ENCODE measurements around the gene SAMD4A.

SAMD4A gene

GRCh38 chr14:54766276-54767138 is 199.6 kb downstream of the SAMD4A start:
- DNase-seq, result no peak

GRCh38 chr14:54767139-54767431 is 200.2 kb downstream of the SAMD4A start:
- no peak for DNase-seq

DNA sequence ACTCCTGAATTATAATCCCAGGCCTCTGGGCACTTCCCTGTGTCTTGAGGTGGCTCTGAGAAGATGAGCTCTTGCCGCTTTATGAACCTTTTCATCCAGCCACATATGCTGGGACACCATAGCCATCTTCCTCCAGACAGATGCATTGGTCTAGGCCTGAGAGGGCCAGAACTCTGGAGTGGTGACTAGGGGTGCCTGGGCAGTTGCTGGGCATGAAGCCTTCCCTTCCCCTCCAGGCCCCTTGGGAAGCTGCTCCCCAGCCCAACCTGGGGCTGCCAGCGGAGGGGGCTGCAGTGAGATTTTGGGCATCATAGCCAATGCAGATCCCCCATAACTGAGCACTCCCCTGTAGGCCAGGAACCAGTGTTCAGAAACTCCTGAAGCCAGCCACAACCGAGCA is 200.5 kb downstream of the SAMD4A start:
- no peak for DNase-seq

GRCh38 chr14:54768501-54769129 is 201.7 kb downstream of the SAMD4A start:
- DNase-seq, result no peak

- no peak for DNase-seq
Observed at GRCh38 chr14:54769951-54770863, 203.3 kb downstream of the SAMD4A start.

- DNase-seq, result no peak
Observed at GRCh38 chr14:54771411-54772027, 204.6 kb downstream of the SAMD4A start.

DNA sequence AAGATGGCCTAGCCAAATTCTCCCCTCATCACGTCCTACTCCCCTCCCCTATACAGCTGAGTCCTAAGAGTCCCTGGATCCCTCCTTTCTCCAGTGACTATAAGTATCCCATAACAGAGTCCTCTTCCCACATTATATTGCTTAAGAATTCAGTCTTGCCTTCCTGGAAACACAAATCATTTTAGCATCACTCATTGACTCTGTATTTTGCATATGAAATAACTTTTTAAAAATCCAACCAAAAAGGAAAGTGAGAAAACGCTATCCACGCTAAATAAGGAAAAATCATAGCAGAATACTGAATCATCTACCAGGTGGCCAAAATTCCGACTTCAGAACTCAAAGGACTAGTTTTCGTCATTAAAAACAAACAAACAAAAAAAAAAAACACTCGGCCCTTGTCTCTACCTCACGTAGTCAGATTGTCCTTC is 205.5 kb downstream of the SAMD4A start:
- DNase-seq, result no peak

- DNase-seq, result no peak
Observed at GRCh38 chr14:54773171-54774006, 206.5 kb downstream of the SAMD4A start.

GRCh38 chr14:54774824-54775223 is 207.9 kb downstream of the SAMD4A start:
- DNase-seq, result no peak

- DNase-seq, result no peak
Observed at GRCh38 chr14:54775486-54776140, 208.7 kb downstream of the SAMD4A start.

DNA sequence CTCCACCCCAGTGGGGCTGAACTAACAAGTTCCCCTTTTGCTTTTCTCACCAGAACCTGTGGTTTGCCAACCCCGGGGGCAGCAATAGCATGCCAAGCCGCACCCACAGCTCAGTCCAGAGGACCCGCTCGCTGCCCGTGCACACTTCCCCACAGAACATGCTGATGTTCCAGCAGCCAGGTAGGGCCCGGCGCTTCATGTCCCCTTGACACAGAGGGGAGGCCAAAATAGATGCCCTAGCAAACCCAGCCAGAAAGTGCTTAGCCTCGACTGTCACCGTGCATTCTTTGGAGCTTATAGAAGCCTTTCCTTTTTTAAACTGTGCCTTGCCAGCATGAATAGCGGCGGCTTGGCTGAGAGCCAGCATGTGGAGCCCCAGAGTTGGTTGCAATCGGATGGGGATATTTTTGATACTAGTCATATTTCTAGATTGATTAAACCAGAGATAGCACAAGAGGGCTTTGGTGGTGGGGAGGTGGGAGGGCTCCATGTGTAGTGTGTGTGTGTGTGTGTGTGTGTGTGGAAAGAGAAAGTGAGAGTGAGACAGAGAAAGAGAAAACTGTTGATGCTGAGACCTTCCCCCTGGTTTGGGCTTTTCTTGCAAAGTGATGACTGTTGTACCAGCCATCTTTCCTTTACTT is 209.6 kb downstream of the SAMD4A start:
- DNase-seq, result no peak

DNA sequence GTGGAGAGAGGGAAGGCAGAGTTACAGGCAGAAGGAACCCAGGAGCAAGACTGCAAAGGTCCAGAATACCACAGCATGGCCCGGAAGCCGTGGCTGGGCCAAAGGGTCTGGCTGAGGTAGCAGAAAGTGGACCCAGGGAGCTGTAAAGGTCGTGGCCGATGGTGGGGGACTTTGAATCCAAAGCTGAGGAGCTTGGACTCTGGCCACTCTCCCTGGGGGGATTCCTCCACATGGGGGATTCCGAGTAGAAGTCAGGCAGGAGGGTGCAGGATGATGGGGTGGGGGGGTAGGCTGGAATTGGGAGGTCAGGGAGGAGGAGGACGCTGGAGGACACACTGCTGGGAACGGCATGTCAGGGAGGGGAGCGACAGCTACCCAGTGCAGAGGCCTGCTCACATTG is 210.5 kb downstream of the SAMD4A start:
- DNase-seq, result no peak

DNA sequence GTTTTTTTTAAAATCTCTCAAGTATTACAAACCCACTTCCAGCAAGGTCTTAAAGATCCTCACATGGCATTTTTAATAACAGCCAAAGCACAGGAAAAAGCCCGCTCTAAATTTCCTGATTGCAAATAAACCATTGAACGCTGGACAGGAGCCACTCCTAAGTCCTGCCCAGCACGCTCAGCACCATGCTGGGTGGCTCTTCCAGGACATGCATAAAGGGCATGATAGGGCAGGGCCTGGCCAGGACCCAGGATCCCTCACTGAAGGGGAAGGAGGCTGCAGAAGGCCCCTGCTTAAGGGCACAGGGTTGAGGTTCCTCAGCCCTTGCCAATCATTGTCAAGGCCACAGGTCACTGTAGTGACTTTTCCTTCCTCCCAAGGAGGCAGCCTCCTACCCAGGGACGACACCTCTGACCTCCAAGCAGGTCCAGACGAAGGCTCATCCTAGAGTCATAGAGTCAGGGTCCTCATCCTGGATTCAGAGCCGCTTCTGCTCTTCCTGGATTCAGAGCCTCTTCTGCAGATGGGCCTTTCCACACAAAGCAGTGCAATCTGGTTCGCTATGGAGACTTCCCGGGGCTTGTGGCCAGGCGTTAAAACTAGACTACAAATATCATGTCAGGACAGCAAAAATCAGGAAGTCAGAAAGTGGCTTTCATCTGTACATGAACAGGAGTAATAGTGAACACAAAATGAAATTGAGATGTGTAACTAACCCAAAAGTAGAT is 211.9 kb downstream of the SAMD4A start:
- no peak for DNase-seq

DNA sequence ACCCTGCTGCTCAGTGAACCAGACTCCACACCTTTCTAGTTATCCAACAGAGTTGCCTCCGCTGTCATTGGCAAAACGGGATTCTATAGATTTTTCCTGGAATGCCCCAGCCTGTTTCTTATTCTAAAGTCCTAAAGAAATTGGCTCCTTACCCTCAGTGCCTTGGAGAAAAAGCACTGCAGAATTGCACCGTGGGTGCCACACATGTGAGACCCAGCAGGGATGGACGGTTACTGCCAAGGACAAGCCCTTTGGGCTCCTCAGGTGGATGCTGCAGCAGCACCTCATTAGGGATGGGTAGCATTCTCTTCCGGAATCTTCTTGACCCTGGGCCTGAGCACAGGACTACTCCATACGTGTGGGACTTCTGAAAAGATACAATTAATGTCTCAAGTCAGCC is 214.2 kb downstream of the SAMD4A start:
- DNase-seq, result no peak

DNA sequence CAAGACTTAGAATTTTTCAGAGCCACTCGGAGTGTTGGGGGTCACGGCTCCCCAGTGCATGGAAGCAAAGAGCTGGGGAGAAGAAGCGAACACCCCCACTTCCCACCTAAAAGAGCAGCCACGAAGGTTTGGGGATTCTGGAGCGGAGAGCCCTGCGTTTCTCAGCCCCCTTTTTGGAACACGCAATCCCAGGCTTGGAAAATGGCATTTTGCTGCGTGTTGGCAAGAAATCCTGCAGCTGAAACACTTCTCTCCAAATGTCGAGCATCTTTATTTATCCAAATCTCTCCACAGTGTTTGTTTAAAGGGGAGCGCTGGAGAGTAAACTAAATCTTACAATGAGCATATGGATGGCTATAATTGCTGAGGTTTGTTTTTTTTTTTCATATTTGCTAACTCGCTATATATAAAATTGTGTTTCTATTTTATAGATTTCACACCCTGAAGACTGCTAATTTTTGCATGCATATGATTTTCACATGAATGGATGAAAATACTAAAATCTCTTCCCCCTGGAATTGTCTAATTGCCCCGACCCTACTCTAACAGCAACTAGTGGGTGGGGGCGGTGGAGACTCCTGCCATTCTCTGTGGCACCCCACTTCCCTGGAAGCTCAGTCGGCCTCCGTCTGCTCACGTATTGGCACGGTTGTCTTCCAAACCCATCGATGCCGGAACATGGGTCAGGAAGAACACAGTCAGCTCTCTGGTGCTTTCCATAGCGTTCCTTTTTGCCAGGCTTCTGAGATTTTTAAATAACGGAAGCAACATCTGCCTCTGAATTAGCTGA is 215.2 kb downstream of the SAMD4A start:
- no peak for DNase-seq

GRCh38 chr14:54782751-54783659 is 216.1 kb downstream of the SAMD4A start:
- DNase-seq, result no peak

- no peak for DNase-seq
Observed at GRCh38 chr14:54783660-54784015, 216.7 kb downstream of the SAMD4A start.

DNA sequence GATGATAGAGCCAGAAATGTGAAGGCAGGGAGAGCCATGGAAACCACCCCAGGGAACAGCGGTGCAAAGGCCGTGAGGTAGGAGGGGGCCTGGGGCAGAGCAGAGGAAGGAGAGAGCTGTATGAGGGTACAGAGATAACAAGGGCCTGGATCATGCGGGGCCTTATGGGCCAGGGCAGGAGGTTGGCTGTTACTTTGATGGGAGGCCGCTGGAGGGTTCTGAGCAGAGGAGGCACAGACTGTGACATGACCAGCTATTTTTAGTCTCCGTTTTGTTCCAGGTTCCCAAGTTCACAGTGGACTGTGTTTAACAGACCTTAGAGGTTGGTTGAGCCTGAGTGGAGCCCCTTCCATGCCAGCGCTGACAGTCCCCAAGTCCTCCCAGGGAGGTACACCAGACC is 217.1 kb downstream of the SAMD4A start:
- no peak for DNase-seq

All from effector CD8-positive, alpha-beta T cell (primary cell).